KMS-11 (cell line): ENCODE results near the gene WDR46.

ENCODE experiments used
- H2AFZ ChIP-seq: fragments of 200-600 bp; sonication (generic); 2 replicates; pipeline ENCODE4 v1.6.1; 2016; ENCODE audit warnings: antibody characterized with exemption, mixed run types, low read depth
- H3K27ac ChIP-seq: fragments of 200-600 bp; sonication (generic); 2 replicates; pipeline ENCODE4 v1.6.1; 2016; ENCODE audit warnings: mild to moderate bottlenecking, mixed run types
- H3K27me3 ChIP-seq: fragments of 200-600 bp; sonication (generic); 2 replicates; pipeline ENCODE4 v1.6.1; 2017; ENCODE audit warnings: mild to moderate bottlenecking, low read depth, mixed run types, moderate library complexity; ENCODE audit not compliant: insufficient read depth
- H3K36me3 ChIP-seq: fragments of 200-600 bp; sonication (generic); 2 replicates; pipeline ENCODE4 v1.6.1; 2017; ENCODE audit warnings: mild to moderate bottlenecking, mixed run types; ENCODE audit not compliant: insufficient read depth
- H3K4me1 ChIP-seq: fragments of 200-600 bp; sonication (generic); 2 replicates; pipeline ENCODE4 v1.6.1; 2016; ENCODE audit warnings: mild to moderate bottlenecking, low read depth, mixed run types; ENCODE audit not compliant: poor library complexity, severe bottlenecking
- H3K4me2 ChIP-seq: fragments of 200-600 bp; sonication (generic); 2 replicates; pipeline ENCODE4 v1.7.0; 2016; ENCODE audit warnings: mild to moderate bottlenecking, mixed run types
- H3K4me3 ChIP-seq: fragments of 200-600 bp; sonication (generic); IDR thresholded peaks from 2 replicates; pipeline ENCODE4 v1.6.1; 2017; ENCODE audit warnings: low read depth, low read length, mixed read lengths; ENCODE audit not compliant: insufficient read depth
- H3K79me2 ChIP-seq: fragments of 200-600 bp; sonication (generic); 2 replicates; pipeline ENCODE4 v1.6.1; 2016; ENCODE audit warnings: low read depth, mixed run types; ENCODE audit not compliant: insufficient read depth
- H3K9ac ChIP-seq: fragments of 200-600 bp; sonication (generic); 2 replicates; pipeline ENCODE4 v1.6.1; 2016; ENCODE audit warnings: mild to moderate bottlenecking, mixed run types
- H4K20me1 ChIP-seq: fragments of 200-600 bp; sonication (generic); 2 replicates; pipeline ENCODE4 v1.6.1; 2016; ENCODE audit warnings: mild to moderate bottlenecking, mixed run types; ENCODE audit not compliant: insufficient read depth
- CTCF ChIP-seq: fragments of 200-600 bp; sonication (generic); conservative IDR thresholded peaks from 2 replicates; pipeline ENCODE4 v1.6.1; 2017; ENCODE audit warnings: low read depth, mild to moderate bottlenecking, antibody characterized with exemption, low read length, moderate library complexity, mixed read lengths

WDR46 gene

GRCh38 chr6:33249732-33250630 is 39.1 kb downstream of the WDR46 start:
- Histone ChIP-seq H4K20me1 (no peaks in the 10 kb centered on the region), H3K4me1 (peaks cover 9% of the 10 kb centered on the region), H3K27ac (peak overlapping the region; percentile 59), H3K79me2 (no peaks in the 10 kb centered on the region), H2AFZ (peak overlapping the region; percentile 44; the same call in 1 of the 2 replicates), H3K36me3 (no peaks in the 10 kb centered on the region), H3K27me3 (no peaks in the 10 kb centered on the region), H3K4me2 (peak overlapping the region; percentile 61), H3K9ac (peak overlapping the region; percentile 73), H3K4me3 (no peak overlapping the region)
- no peak for TF ChIP-seq CTCF

- Histone ChIP-seq H2AFZ (peak overlapping the region; percentile 97), H3K9ac (peak overlapping the region; percentile 83), H3K36me3 (no peaks in the 10 kb centered on the region), H3K4me3 (no peak overlapping the region), H4K20me1 (no peaks in the 10 kb centered on the region), H3K79me2 (no peaks in the 10 kb centered on the region), H3K4me2 (peak overlapping the region; percentile 100), H3K4me1 (peaks cover 9% of the 10 kb centered on the region), H3K27ac (peak overlapping the region; percentile 88), H3K27me3 (no peaks in the 10 kb centered on the region)
- no peak; the same call in 1 of the 2 replicates for TF ChIP-seq CTCF
These were observed 39.9 kb downstream of the WDR46 start for GRCh38 chr6:33248932-33249731.

DNA sequence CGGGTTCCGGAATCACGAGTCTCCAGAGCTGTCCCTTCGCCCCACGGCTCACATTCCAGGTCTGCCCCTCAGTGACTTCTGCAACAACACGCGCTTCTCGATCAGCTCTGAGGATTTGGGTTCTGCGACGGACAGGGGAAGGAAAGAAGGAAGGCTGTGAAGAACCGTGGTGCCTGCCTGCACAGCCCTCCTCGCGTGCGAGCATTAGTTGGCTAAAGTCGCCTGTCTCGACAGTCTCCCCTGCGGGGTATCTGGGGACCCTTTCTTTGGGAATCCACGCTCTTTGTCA is 40.5 kb downstream of the WDR46 start:
- no peaks in the 10 kb centered on the region for H4K20me1 ChIP-seq
- peaks cover 9% of the 10 kb centered on the region for H3K4me1 ChIP-seq
- peak overlapping the region; percentile 83 for H3K9ac ChIP-seq
- no peaks in the 10 kb centered on the region for H3K79me2 ChIP-seq
- H3K27me3 ChIP-seq = no peaks in the 10 kb centered on the region
- peak overlapping the region; percentile 88 for H3K27ac ChIP-seq
- H2AFZ ChIP-seq = peak overlapping the region; percentile 97
- H3K4me3 ChIP-seq = no peak overlapping the region
- peak; percentile 34 for TF ChIP-seq CTCF
- peak overlapping the region; percentile 100 for H3K4me2 ChIP-seq
- no peaks in the 10 kb centered on the region for H3K36me3 ChIP-seq

- H3K9ac ChIP-seq = peak overlapping the region; percentile 83
- peak overlapping the region; percentile 88 for H3K27ac ChIP-seq
- H3K36me3 ChIP-seq = no peaks in the 10 kb centered on the region
- no peaks in the 10 kb centered on the region for H4K20me1 ChIP-seq
- no peaks in the 10 kb centered on the region for H3K79me2 ChIP-seq
- peak; percentile 74 for TF ChIP-seq CTCF
- no peak overlapping the region for H3K4me3 ChIP-seq
- H3K27me3 ChIP-seq = no peaks in the 10 kb centered on the region
- peak overlapping the region; percentile 100 for H3K4me2 ChIP-seq
- peaks cover 9% of the 10 kb centered on the region for H3K4me1 ChIP-seq
- H2AFZ ChIP-seq = peak overlapping the region; percentile 97
These were observed 40.9 kb downstream of the WDR46 start for GRCh38 chr6:33247977-33248642.
